Esophagus squamous epithelium (tissue), 4 donors: ENCODE data around the gene SCUBE2.

Experiments
- CTCF ChIP-seq, 6 experiments: fragments of 450-650 bp in 4 of 6; fragments of 200-600 bp in 2 of 6; sonication (generic) in 2 of 6; IDR thresholded peaks; one replicate each; pipeline ENCODE4 v1.5.1; 2016 to 2019; ENCODE audit warnings: antibody characterized with exemption in 6 of 6, mild to moderate bottlenecking in 4 of 6, moderate library complexity in 4 of 6
- POLR2A ChIP-seq, 4 donors: fragments of 450-650 bp; IDR thresholded peaks; one replicate each; pipeline ENCODE4 v1.6.1; 2017; ENCODE audit warnings: antibody characterized with exemption in 4 of 4, mild to moderate bottlenecking in 4 of 4, moderate library complexity in 3 of 4

- TF ChIP-seq CTCF (IDR thresholded peaks at IDR 0.05) = no peak
- no peak for TF ChIP-seq POLR2A (IDR thresholded peaks at IDR 0.05)
These were observed 44.9 kb downstream of the SCUBE2 start for GRCh38 chr11:9046481-9046880.
